Osteoblast (primary cell): Measurements from ENCODE around the gene ZNF32. TPM values are rescaled to one million over a fixed set of nuclear protein-coding genes. Genes with fewer than 3 reads are reported as not detected.

Source experiments
- DNase-seq: peaks from one replicate; pipeline ENCODE4 v3.0.0; 2011; ENCODE audit warnings: low spot score, mixed read lengths; ENCODE audit not compliant: insufficient read length; ENCODE audit errors: missing footprints
- H2AFZ ChIP-seq: 2 replicates; pipeline ENCODE4 v1.6.0; 2011; ENCODE audit warnings: mild to moderate bottlenecking, low read length
- H3K27ac ChIP-seq: 2 replicates; pipeline ENCODE4 v1.5.1; 2011; ENCODE audit warnings: mild to moderate bottlenecking, low read depth, low read length, moderate library complexity
- H3K27me3 ChIP-seq: 2 replicates; pipeline ENCODE4 v1.6.0; 2012; ENCODE audit warnings: mild to moderate bottlenecking, control low read depth, inconsistent platforms, low read length, moderate library complexity; ENCODE audit not compliant: insufficient read depth
- H3K36me3 ChIP-seq: 2 replicates; pipeline ENCODE4 v1.5.1; 2011; ENCODE audit warnings: mild to moderate bottlenecking, low read length, control low read depth, moderate library complexity; ENCODE audit not compliant: insufficient read depth
- H3K4me1 ChIP-seq: 2 replicates; pipeline ENCODE4 v1.5.1; 2011; ENCODE audit warnings: mild to moderate bottlenecking, low read length, control low read depth, moderate library complexity; ENCODE audit not compliant: insufficient read depth
- H3K4me2 ChIP-seq: 2 replicates; pipeline ENCODE4 v1.6.0; 2011; ENCODE audit warnings: mild to moderate bottlenecking, low read length; ENCODE audit not compliant: insufficient read depth
- H3K4me3 ChIP-seq: fragments of 200-600 bp; sonication (generic); 3 replicates; pipeline ENCODE4 v1.5.1; 2012; ENCODE audit warnings: mild to moderate bottlenecking, low read length, inconsistent platforms; ENCODE audit not compliant: insufficient read depth
- H3K79me2 ChIP-seq: 2 replicates; pipeline ENCODE4 v1.6.0; 2012; ENCODE audit warnings: mild to moderate bottlenecking, low read length, control low read depth, inconsistent platforms; ENCODE audit not compliant: insufficient read depth
- H3K9me3 ChIP-seq: 2 replicates; pipeline ENCODE4 v1.5.1; 2011; ENCODE audit warnings: low read depth, low read length, control low read depth
- H4K20me1 ChIP-seq: 2 replicates; pipeline ENCODE4 v1.6.0; 2012; ENCODE audit warnings: mild to moderate bottlenecking, low read length, control low read depth; ENCODE audit not compliant: insufficient read depth
- CTCF ChIP-seq: IDR thresholded peaks from 2 replicates; pipeline ENCODE4 v1.5.1; 2011; ENCODE audit warnings: mild to moderate bottlenecking, low read depth, low read length, moderate library complexity; ENCODE audit errors: extremely low read depth
- total RNA-seq: library from RNA; depleted of rRNA; stranded (reverse); fragments of >200 nt; gene quantifications from 2 replicates; pipeline ENCODE4 v1.2.3, GENCODE V29; 2012

The ZNF32 gene
- total RNA-seq, 1 donor, result 34.7 TPM

- Histone ChIP-seq H4K20me1 (no peaks in the 10 kb centered on the region), H3K27me3 (no peaks in the 10 kb centered on the region), H3K9me3 (no peaks in the 10 kb centered on the region), H3K4me2 (no peak overlapping the region), H3K4me3 (no peak overlapping the region), H3K79me2 (no peaks in the 10 kb centered on the region), H3K27ac (no peak overlapping the region), H3K4me1 (peaks cover 17% of the 10 kb centered on the region), H2AFZ (no peak overlapping the region), H3K36me3 (no peaks in the 10 kb centered on the region)
- no peak for TF ChIP-seq CTCF
- DNase-seq, result no peak
Observed at GRCh38 chr10:43681220-43681619, 32.5 kb upstream of the ZNF32 start.

GRCh38 chr10:43680035-43680434 is 31.4 kb upstream of the ZNF32 start:
- no peak for TF ChIP-seq CTCF
- Histone ChIP-seq H3K27me3 (no peaks in the 10 kb centered on the region), H4K20me1 (no peaks in the 10 kb centered on the region), H3K4me3 (no peak overlapping the region), H3K27ac (no peak overlapping the region), H3K9me3 (peaks cover 2% of the 10 kb centered on the region), H2AFZ (no peak overlapping the region), H3K36me3 (no peaks in the 10 kb centered on the region), H3K79me2 (no peaks in the 10 kb centered on the region), H3K4me2 (no peak overlapping the region), H3K4me1 (peaks cover 17% of the 10 kb centered on the region)
- no peak for DNase-seq

GRCh38 chr10:43679509-43679908 is 30.8 kb upstream of the ZNF32 start:
- H2AFZ ChIP-seq, result no peak overlapping the region
- TF ChIP-seq CTCF, result no peak

GRCh38 chr10:43678654-43679053 is 30.0 kb upstream of the ZNF32 start:
- no peak for TF ChIP-seq CTCF
- H3K36me3 ChIP-seq, result no peaks in the 10 kb centered on the region

More at GRCh38 chr10:43679509-43679908, 30.8 kb upstream of the ZNF32 start:
- Histone ChIP-seq H3K27me3 (no peaks in the 10 kb centered on the region), H4K20me1 (no peaks in the 10 kb centered on the region), H3K4me2 (no peak overlapping the region), H3K9me3 (peaks cover 2% of the 10 kb centered on the region), H3K4me1 (peaks cover 17% of the 10 kb centered on the region), H3K79me2 (no peaks in the 10 kb centered on the region), H3K27ac (no peak overlapping the region), H3K4me3 (no peak overlapping the region), H3K36me3 (no peaks in the 10 kb centered on the region)
- DNase-seq, result no peak

More at GRCh38 chr10:43678654-43679053, 30.0 kb upstream of the ZNF32 start:
- H3K27me3 ChIP-seq, result no peaks in the 10 kb centered on the region
- no peak for DNase-seq
- peaks cover 17% of the 10 kb centered on the region for H3K4me1 ChIP-seq
- no peak overlapping the region for H2AFZ ChIP-seq
- no peak overlapping the region for H3K27ac ChIP-seq
- H3K9me3 ChIP-seq, result peaks cover 2% of the 10 kb centered on the region
- H3K79me2 ChIP-seq, result no peaks in the 10 kb centered on the region
- no peaks in the 10 kb centered on the region for H4K20me1 ChIP-seq
- H3K4me3 ChIP-seq, result no peak overlapping the region
- H3K4me2 ChIP-seq, result no peak overlapping the region
